Epithelial cell of esophagus (primary cell): Measurements from ENCODE around the gene TRIM32.

Experiments used
- DNase-seq: peaks from one replicate; pipeline ENCODE4 v3.0.0; 2010; ENCODE audit warnings: low read depth
- H3K4me3 ChIP-seq: 2 replicates; pipeline ENCODE4 v1.5.1; 2011; ENCODE audit warnings: mild to moderate bottlenecking, low read length, control low read depth
- CTCF ChIP-seq: IDR thresholded peaks from 2 replicates; pipeline ENCODE4 v1.5.1; 2011; ENCODE audit warnings: low read depth, mild to moderate bottlenecking, low read length, control low read depth, inconsistent platforms; ENCODE audit not compliant: insufficient read depth; ENCODE audit errors: missing control alignments

Gene TRIM32

DNA sequence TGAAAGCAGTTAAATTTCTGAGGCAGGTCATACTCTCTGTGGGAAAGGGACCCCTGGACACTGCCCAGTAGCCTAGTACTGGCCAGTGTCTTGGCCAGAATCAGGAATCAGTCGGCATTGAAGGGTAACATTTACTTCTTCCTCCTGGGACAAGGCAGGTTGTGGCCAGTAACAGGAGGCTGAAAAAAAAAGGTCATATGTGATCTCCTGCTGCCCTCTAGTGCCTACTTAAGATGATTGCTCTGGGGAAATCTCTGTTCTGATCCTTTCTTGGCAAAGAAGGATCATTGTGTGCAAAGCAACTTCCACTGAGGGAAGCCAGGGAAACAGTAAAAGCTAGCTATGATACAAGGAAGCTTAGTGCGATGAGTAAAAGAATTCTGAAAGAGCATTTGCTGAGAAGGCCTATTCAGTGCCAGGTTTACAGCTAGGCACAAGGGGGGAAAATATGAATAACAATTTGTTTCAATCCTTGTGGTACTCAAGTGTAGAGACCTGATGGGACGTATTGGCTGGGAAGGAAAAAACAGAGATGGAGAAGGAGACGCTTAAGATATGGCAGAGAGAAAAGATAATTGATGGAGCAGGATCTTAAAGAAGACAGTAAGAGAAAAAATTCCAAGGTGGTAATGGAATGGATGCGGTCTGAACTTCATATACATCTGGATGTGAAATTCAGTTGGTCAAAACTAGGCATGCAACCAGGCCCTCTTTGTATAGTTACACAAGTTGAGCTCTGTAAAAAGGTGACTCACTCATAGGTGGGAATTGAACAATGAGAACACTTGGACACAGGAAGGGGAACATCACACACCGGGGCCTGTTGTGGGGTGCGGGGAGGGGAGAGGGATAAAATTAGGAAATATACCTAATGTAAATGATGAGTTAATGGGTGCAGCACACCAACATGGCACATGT lies 25.8 kb upstream of the TRIM32 start:
- TF ChIP-seq CTCF = peak; percentile 83
- H3K4me3 ChIP-seq = no peak overlapping the region
- peak; percentile 81 for DNase-seq

GRCh38 chr9:116662646-116663310 lies 24.3 kb upstream of the TRIM32 start:
- no peak overlapping the region for H3K4me3 ChIP-seq
- no peak for TF ChIP-seq CTCF
- DNase-seq = no peak

- no peak for DNase-seq
- no peak for TF ChIP-seq CTCF
- H3K4me3 ChIP-seq = no peak overlapping the region
These were observed 23.5 kb upstream of the TRIM32 start for GRCh38 chr9:116663581-116663980.

DNA sequence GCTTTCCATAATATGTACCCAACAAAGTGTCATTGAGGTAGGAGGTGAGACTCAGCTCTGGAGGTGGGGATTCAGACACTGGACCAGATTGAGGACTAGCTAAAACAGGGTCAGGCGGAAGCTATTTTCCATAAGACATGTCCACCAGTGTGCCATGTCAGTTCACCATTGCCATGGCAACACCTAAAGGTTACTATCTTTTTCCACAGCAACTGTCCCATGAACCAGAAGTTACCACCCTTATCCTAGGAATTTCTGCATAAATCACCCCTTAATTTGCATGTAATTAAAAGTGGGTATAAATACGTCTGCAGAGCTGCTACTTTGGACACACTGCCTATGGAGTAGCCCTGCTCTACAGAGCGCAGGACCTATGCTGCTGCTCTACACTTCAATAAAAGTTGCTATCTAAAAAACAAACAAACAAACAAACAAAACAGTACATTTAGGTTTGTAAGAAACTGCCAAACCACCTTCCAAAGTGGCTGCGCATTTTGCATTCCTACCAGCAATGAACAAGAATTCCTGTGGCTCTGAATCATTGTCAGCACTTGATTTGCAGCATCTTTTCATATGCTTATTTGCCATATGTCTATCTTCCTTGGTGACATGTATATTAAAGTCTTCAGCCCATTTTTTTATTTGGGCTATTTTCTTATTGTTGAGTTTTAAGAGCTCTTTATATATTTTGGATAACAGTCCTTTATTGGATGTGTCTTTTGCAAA lies 18.0 kb upstream of the TRIM32 start:
- H3K4me3 ChIP-seq = no peak overlapping the region
- DNase-seq = peak; percentile 30
- TF ChIP-seq CTCF = no peak

GRCh38 chr9:116671605-116672004 lies 15.5 kb upstream of the TRIM32 start:
- no peak for DNase-seq
- H3K4me3 ChIP-seq = no peak overlapping the region
- no peak for TF ChIP-seq CTCF

DNA sequence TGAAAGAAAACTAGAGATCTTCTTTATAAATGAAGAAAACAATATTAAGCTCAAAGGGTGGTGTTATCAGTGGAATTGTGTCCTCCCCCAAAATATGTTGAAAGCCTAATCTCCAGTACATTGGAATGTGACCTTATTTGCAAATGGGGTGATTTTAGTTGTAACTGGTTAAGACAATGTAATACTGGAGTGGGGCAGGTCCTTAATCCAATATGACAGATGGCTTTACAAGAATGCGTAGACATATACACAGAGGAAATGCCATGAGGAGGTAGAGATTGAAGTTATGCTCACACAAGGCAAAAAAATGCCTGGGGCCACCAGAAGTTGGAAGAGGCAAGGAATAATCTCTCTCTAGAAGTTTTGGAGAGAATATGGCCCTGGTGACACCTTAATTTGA lies 13.7 kb upstream of the TRIM32 start:
- no peak for DNase-seq
- H3K4me3 ChIP-seq = no peak overlapping the region
- no peak for TF ChIP-seq CTCF
